Neutrophil (primary cell): ENCODE data around the gene CLCN3.

Experiments used
- H3K27ac ChIP-seq: fragments of 200-600 bp; sonication (generic); 2 replicates; pipeline ENCODE4 v1.5.1; 2016; ENCODE audit warnings: mild to moderate bottlenecking, moderate library complexity
- H3K27me3 ChIP-seq: fragments of 200-600 bp; sonication (generic); 2 replicates; pipeline ENCODE4 v1.6.0; 2016; ENCODE audit warnings: mild to moderate bottlenecking
- H3K36me3 ChIP-seq: fragments of 200-600 bp; sonication (generic); 2 replicates; pipeline ENCODE4 v1.5.1; 2017
- H3K4me1 ChIP-seq, 2 experiments: fragments of 200-600 bp in 1 of 2; sonication (generic) in 1 of 2; 1 replicate in 1 of 2; 2 replicates in 1 of 2; pipeline versions ENCODE4 v1.5.1 to v1.6.1; 2013 to 2016; ENCODE audit warnings: low read depth in 1 of 2, low read length in 1 of 2, mild to moderate bottlenecking in 1 of 2, moderate library complexity in 1 of 2; ENCODE audit not compliant: control insufficient read depth in 1 of 2, insufficient read depth in 1 of 2
- H3K4me3 ChIP-seq, 2 experiments: fragments of 200-600 bp in 1 of 2; sonication (generic) in 1 of 2; 1 replicate in 1 of 2; 2 replicates in 1 of 2; pipeline ENCODE4 v1.5.1; 2013 to 2016; ENCODE audit warnings: low read depth in 1 of 2, low read length in 1 of 2, mild to moderate bottlenecking in 1 of 2, moderate library complexity in 1 of 2
- H3K9me3 ChIP-seq: fragments of 200-600 bp; sonication (generic); 2 replicates; pipeline ENCODE4 v1.5.1; 2016
- CTCF ChIP-seq: fragments of 200-600 bp; sonication (generic); IDR thresholded peaks from 2 replicates; pipeline ENCODE4 v1.5.1; 2016; ENCODE audit warnings: antibody characterized with exemption

CLCN3 gene

DNA sequence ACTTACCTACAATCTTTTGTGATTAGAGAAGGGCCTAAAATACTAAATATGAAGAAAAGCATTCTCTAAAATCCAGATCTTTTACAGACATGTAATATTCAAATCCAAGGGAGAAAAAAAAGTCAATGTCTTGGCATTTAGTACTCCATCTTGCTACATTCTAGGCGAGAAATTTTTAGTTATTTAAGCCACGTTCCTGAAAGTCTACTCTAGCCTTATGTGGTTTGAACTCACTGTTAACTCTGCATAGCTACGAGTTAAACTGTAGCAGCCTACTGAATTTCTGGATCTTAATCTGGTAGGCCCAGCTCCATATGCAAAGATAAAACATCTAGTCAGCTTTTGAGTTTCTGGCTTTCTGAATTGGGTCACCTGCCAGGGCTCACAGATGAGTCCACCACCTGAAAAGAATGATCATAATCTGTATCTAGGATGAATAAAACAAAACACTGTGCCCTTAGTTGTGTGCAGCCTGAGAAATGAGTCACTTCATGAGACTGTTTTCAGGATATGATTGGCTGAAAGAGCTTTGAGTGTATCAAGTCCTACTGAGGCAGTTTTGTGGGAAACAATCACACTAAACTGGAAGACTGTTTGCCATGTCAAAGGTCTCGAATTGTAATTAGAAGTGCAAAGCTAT lies 4.8 kb upstream of the CLCN3 start:
- H3K36me3 ChIP-seq, result no peaks in the 10 kb centered on the region
- no peak overlapping the region for H3K4me3 ChIP-seq
- no peak overlapping the region for H3K27ac ChIP-seq
- peaks cover 6% of the 10 kb centered on the region for H3K27me3 ChIP-seq
- no peak for TF ChIP-seq CTCF
- H3K9me3 ChIP-seq, result no peaks in the 10 kb centered on the region
- peaks cover 25 to 26% of the 10 kb centered on the region in 2 experiments for H3K4me1 ChIP-seq

DNA sequence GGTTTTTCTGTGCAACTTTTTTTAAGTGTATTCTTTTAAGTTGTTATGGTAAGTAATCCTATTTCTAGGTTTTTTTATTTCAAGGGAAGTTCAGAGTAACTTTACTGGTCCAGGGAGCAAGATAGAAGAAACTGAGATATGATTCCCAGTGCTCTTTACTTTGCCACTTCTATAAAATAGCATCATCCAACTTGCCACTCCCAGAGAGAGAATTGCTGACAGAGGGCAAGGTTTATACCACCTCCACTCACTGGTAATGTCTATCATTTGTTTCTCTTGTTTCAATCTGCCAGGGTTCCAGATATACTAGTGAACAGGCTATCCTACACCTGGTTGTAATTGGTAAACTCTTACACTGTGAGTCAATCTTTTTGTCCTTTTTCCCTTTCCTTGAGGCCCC lies 3.5 kb upstream of the CLCN3 start:
- TF ChIP-seq CTCF, result no peak
- Histone ChIP-seq H3K4me3 (no peak overlapping the region), H3K27ac (no peak overlapping the region), H3K36me3 (no peaks in the 10 kb centered on the region), H3K27me3 (peaks cover 16% of the 10 kb centered on the region), H3K9me3 (no peaks in the 10 kb centered on the region), H3K4me1 (peaks cover 31 to 33% of the 10 kb centered on the region in 2 experiments)

DNA sequence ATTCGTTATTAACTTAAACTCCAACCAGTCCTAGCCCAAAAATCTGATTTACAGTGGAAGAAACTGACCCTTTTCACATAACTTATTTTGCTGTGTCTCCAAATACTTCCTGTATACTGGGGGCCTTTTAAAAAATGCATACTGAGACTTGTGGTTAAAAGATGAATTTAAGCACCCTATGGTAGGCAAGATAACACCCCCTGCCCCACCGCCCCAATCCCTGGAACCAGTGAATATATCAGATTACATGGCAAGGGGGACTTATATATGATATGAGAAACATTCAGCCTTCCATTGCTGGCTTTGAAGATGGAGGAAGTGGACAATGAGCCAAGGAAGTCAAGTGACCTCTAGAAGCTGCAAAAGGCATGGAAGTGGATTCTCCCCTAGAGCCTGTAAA lies 3.1 kb upstream of the CLCN3 start:
- H3K4me1 ChIP-seq, result peaks cover 34 to 36% of the 10 kb centered on the region in 2 experiments
- no peaks in the 10 kb centered on the region for H3K36me3 ChIP-seq
- no peak overlapping the region for H3K4me3 ChIP-seq
- peaks cover 21% of the 10 kb centered on the region for H3K27me3 ChIP-seq
- H3K9me3 ChIP-seq, result no peaks in the 10 kb centered on the region
- no peak overlapping the region for H3K27ac ChIP-seq
- no peak for TF ChIP-seq CTCF

DNA sequence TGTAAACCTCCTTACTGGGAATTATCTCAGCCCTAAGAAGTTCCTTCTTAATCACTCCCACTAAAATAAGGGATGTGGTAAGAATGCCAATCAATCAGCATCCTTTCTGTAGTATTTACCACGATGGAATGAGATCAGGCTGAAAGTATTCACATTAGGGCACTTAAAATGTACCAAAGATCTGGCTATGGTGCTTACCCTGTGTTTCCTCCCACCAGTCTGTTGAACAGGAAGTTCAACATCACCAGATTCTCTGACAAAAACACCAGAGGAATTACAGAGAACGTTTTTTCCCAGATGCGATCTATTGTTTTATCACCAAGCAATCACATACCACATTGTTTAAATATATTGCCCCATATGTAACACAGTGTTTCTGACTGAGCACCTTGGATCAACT lies 2.1 kb upstream of the CLCN3 start:
- Histone ChIP-seq H3K27me3 (peaks cover 30% of the 10 kb centered on the region), H3K4me3 (no peak overlapping the region), H3K36me3 (no peaks in the 10 kb centered on the region), H3K4me1 (peaks cover 32 to 34% of the 10 kb centered on the region in 2 experiments), H3K27ac (no peak overlapping the region), H3K9me3 (no peaks in the 10 kb centered on the region)
- no peak for TF ChIP-seq CTCF

DNA sequence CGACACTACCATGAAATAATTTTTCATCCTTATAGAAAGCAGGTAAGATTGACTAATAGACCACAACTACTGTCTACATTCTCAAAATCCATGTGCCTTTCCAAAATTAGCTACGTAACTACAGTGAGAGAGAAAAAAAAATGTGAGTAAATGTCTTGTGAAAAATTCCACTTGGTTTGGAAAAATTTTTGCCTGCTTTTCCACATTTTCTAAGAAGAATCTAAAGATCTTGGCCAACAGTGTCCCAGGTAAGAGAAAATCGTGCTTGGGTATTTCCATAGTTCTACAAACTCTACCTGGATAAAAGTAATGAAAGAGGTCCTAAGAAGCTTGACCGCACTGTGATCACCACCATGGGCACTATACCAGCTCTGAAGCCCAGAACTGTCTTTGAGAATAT lies 1.4 kb upstream of the CLCN3 start:
- no peak for TF ChIP-seq CTCF
- Histone ChIP-seq H3K4me3 (peak overlapping the region in 1 of 2 experiments; percentile 82), H3K27ac (peak overlapping the region; percentile 96), H3K9me3 (no peaks in the 10 kb centered on the region), H3K36me3 (no peaks in the 10 kb centered on the region), H3K4me1 (peaks cover 31 to 32% of the 10 kb centered on the region in 2 experiments), H3K27me3 (peaks cover 37% of the 10 kb centered on the region)
